NCI-H2107 treated with DMSO at 0.1 percent for 48 hours (cell line): ENCODE data around the gene GDF3.
"Not testable (repeated sequence)": the region's sequence is repeated elsewhere in the genome, so short reads cannot be mapped to it uniquely, and the experiment has no call there.

Experiments used
- DNase-seq: peaks from one replicate; lab custom pipeline; 2025; ENCODE audit not compliant: unreplicated experiment; lab: John Stamatoyannopoulos, UW

Gene GDF3

DNA sequence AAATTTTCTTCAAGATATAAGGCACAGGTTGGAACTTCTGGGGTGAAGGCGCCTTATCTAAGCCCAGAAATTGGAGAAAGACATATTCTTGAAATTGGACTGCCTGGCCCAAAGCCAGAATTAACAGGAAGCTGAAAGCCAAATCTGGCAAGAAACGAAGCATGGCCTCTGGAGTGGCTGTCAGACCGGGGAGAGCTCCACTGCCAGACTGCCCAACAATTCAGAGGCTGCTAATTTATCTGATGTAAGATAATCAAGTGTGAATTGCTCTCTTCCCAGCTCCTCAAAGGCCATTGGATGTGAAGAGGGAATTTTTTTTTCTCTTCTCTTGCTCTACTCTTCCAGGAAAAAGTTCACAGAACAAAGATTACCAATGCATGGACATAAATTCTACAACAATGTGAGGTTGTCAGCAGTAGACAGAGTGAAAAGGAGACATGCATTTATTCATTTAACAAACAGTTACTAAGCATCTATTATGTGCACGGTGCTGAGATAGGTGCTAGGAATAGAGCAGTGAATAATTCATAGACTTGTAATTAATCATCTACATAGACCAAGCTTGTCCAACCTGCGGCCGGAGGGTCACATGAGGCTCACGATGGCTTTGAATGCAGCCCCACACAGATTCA, at the start of gene GDF3:
Gene GDF3 (minus strand): TSS at position 210 of the 632 bp plus-strand sequence. CDS start 47 bp downstream, at position 163.
- no peak for DNase-seq

DNA sequence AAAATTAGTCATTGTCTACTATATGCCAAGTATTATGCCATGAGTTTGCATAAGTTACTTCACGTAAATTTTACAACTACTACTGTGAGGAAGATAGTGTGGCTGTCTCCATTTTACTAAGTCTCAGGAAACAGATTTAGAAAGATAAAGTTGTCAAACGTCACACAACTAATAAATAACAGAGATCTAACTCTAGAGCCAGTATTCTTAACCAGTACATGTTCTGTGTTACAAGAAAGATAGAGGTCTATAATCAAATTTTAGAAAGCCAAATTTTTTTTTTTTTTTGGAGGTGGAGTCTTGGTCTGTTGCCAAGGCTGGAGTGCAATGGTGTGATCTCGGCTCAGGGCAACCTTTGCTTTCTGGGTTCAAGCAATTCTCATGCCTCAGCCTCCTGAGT, 37.4 kb upstream of the GDF3 start:
- no peak for DNase-seq

DNA sequence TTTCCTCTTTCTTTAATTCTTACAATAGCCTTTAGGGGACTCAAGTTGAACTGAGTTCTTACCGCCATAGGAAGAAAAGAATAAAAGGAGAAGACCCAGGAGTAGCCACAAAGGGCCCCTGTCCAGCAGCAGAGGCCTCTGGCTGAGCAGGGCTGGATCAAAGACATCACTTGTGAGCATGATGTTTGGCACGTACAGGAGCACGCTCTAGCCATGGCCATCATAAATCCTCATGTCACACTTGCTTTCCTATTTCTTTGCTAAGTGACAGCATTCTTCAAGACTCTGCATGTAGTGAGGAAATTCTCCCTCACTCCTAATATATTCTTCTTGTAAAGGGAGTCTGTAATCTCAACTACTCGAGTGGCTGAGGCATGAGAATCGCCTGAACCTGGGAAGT, 35.9 kb upstream of the GDF3 start:
- no peak for DNase-seq

DNA sequence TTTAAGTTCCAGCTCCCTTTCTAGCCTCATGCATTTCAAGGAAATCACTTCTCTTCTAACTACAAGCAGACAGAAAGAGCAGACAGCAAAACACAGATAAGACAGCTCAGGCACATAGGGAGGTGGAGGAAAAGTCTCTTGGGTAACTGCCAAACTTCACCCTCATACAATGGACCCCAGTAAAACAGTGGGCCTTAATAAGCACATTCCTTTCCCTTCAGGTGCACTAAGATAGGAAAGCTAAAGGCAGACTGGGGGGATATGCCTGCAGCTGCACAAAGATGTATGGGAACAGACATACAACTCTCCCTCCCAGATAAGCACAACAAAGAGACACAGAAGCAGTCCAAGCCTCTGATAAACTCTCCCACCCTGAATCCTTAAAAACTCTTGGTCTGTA, 35.4 kb upstream of the GDF3 start:
- DNase-seq, result not testable (repeated sequence)

DNA sequence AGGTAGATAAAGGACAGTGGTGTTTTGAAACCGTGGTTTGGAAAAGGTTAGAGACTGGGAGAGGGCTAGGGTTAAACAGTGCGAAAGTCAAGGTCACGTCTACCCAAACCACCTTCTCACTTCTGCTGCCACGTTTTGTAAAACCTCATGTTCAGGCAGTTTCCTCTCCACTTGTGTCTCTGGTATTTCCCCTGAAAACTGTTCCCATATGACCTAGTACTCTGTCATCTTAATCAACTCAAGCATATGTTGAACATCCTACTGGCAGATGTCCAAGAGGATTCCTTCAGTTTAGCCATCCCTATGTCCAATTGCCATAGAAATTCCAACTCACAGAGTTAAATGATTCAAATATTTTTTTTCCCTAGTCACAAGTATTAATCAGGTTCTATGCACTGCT, 34.2 kb upstream of the GDF3 start:
- DNase-seq, result no peak

DNA sequence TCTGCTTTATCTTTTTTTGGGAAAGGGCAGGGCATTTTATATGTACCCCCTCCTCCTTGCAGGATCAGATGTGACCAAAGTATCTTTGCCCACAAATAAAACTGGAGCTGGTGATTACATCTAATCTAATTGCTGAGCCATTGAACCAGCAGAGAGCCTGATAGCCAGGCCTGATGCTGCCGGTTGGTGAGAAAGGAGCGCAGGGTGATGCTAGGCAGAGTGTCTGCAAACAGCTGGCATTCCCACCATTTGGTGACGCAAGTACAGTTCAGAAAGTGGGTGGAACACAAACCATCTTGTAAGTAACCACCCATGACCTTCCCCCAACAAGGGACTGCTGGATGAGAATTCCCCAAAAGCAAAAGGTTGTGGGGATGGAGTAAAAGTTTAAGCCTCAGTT, 28.4 kb upstream of the GDF3 start:
- no peak for DNase-seq

DNA sequence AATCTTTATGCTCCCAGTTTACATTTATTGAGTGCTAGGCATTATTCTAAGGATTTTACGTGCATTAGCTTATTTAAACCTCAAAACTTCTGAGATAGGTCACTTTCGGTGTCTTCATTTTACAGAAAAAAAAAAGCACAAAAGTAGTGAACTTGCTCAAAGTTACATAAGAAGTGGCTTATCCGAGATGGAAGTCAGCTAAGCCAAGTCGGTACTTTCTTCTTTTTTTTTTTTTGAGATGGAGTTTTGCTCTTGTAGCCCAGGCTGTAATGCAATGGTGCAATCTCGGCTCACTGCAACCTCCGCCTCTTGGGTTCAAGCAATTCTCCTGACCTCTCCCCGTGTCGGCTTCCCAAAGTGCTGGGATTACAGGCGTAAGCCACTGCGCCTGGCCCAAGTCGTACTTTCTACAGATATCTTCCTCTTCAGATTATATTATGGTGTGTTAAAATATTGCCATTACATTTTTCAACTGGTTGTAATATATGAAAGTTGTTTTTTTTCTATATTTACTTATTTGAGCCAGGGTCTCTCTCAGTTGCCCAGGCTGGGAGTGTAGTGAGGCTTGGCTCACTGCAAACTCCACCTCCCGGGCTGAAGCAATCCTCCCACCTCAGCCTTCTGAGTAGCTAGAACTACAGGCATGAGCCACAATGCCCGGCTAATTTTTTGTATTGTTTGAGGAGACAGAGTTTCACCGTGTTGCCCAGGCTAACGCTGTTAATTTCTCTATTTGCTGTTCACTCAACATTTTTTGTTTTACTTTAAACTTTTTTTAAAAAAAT, 24.6 kb upstream of the GDF3 start:
- DNase-seq, result no peak

DNA sequence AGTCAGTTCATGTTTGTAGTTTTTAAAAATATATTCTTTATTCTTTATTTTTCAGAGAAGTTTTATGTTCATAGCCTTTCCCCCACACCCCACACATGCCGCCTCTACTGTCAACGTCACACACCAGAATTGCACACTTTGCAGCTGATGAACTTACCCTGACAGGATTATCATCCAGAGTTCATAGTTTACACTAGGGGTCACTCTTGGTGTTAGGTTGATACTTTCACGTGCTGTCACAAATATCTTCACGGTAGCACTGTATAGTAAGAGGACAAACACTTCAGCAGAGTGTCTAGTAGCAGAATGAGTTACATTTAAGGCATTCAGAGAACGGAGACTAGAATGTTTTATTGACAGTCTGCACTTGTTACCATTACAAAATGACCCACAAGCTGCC, 20.8 kb upstream of the GDF3 start:
- no peak for DNase-seq

DNA sequence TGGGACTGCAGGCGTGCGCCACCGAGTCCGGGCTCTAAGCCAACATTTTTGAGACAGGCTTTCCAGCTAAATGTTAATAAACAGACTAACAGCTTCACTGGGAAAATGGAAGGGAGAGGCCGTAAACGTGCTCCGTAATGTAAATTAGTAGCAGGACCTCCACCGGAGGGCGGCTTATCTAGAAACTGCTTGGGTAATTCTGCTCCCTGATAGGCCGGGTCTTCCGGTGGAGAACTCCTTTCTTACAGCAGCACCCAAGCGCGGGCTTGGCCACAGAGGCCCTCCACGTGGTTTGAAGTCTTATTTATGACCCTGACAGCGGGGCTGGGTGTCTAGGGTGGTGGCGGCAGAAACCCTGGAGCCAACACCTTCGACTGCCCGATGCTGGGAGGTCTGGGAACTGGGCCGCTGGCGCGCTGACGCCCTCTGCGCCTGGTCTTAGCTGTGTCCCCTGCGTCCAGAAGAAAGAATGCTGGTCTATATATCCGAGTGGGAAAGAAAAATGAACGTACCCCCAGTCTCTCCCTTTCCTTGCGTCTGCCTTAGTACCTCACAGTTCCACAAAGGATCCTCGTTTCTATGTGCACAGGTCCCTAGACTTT, 17.4 kb upstream of the GDF3 start:
- DNase-seq, result no peak

DNA sequence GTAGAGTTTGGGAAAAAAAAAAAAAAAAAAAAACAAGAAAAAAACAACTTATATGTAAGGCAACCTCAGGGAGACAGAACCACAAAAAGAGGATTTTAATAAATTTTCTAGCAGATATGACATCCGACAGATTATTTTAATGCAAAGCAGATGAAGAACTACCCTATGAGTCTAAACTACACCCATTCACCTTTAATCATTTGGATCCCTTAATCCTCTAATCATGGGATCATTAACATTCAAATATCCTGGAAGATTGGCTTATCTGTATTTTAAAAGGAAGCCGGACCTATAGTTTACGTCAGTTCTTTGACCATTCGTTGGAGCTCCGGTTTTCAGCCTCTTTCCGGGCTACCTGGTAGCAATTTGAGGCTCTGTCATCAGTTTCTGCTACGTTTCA, 15.6 kb upstream of the GDF3 start, which contains the start of gene DPPA3:
Gene DPPA3 (plus strand): TSS at position 301 of the 400 bp plus-strand sequence. CDS start 138 bp downstream, outside the sequence.
- no peak for DNase-seq

DNA sequence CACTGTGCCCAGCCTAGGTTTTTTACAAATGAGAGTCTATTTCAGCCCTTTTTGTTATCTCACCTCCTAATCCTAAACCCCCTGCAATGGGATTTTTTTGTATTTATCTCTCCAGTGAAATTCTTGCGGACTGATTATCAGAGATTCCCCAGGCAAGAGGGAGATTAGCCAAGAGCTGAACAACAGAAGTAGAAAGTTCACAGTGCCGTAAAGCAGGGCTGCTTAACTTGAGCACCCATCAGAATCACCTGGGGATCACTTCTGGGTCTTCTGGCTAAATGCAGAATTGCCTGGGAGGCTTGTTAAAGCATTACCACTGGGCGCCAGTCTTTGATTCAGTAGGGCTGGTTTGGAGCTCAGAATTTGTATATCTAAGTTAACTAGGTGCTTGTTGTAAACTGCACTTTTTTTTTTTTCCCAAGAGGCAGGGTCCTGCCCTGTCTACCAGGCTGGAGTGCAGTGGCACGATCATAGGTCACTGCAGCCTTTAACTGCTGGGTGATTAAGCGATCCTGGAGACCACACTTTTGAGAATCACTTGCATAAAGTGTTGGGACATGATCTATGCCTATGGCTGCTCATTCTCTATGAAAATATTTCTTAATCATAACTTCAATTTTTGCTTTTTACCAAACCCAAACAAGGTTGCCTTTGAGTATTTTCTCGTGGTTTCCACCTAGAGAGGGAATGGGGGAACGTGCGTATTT, 14.5 kb upstream of the GDF3 start:
- no peak for DNase-seq

DNA sequence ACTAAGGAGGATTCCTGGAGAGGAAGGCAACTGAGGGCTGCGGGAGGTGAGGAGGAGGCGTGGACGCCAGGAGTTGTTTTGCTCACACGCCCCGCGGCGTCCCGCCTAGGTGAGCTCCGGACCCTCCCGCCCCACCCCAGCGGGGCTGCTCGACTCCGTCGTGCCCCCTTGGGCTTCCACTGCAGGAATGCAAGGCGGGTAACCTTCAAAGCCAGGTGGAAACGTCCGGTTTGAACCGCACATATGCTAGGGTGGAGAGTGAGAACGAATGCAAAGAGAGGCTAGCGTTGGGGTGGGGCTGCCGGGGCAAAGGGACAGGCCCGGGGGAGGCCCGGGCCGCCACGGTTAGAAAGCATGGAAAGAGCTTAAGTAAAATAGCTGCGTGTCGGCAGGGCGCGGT, 10.3 kb upstream of the GDF3 start:
- DNase-seq, result no peak

DNA sequence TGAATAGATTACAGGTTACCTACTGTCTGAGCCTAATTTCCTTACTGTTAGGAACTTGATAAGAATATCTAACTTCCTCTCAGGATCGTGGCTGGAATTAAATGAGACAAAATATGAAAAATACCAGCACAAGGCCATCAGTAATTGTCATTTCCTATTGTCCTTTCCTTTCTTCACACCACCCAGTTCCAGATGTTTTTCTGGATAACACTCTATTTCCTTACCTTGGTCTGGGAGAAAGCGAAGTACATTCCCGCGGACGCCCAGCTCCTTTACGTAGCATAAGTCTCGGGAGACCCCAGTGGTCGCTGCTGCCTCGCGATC, 376 bp downstream of the GDF3 start:
- DNase-seq, result no peak

DNA sequence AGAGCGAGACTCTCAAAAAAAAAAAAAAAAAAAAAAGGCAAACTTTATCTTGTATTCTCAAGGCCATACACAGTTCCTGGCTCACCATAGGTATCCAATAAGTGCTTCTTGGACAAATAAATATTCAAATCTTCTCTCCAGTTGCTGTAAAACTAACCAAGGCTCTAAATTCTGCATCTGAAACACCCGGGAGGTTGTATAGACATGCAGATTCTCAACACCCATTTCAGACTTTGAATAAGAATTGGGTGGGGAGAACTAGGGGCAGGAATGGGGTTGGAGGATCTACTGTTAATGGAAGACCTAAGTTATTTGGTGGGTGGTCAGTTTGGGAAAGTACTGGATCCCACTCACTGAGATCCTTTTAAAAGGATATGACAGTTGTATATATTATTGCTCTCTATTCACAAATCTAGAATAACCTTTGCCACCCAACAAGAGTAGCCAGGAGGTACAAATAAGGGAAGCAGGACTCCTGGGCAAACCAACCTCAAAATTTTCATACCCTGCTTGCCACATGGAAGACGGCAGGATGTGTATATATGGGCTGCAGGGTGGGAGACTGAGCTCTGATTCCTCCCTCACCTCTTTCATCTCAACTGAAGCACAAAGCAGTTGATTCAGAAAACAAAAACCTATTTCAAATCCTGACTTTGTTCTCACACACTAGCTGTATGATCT, 879 bp downstream of the GDF3 start:
- DNase-seq, result no peak

DNA sequence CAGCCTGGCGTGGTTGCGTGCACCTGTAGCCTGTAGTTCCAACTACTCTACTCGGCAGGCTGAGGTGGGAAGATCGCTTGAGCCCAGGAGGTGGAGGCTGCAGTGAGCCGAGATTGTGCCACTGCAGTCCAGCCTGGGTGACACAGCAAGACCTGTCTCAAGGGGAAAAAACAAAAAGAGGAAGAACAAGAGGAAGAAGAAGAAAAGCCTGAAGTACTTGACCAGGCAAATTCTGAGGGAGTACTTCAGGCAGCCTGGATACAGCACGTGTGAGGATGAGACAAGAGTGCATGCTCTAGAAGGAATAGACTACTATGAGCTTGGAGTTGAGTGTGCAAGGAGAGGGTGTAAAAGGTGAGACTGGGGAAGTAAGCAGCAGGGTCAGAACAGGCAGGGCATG, 1.8 kb downstream of the GDF3 start:
- no peak for DNase-seq

DNA sequence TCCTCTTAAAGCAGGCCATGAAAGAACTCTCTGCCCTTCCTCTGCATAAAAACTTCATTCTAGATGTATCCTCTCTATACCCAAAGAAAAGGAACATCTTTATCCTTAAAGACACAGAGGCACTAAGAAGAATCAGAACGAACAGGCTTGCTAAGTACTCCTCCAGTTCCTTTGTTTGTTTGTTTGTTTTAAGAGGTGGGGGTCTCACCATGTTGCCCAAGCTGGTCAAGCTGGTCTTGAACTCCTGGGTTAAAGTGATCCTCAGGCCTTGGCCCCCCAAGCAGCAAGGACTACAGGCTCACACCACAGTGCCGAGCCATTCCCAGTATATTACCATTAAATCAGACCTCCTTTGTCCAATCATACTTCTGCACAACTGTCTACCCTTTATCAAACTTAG, 14.0 kb downstream of the GDF3 start:
- DNase-seq, result no peak

DNA sequence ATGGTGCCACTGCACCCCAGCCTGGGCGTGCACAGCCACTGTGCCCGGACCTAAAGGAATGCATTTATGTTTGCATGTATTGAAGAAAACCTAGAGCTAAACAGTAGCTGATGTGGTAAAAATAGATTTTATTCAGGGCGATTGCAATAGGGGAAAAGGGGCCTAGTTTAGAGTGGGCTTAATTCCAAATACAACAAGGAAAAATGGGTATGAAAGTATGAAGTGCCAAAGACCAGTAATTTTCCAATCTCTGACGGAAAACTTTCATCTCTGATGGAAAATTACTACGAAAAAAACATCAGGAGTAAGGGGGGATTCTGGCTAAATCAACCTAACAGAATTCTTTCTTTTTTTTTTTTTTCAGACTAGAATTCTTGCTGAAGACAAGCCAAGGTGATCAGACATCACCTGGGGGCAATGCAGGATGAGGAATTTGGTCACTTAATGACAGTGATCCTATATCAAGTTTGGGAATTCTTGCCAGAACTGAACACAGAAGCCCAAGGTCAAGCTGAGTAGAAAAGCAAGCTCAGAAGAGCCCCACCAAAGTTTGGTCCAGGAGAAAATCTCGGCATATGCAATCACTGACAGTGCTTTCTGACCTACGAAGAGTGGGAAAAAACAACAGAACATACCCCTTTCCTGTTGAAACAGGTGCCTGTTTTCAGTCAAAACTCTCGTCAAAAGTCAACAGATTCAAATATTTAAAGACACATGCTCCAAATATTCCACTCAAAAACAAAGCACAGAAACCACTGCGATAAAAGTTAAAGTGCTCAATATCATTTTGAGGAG, 16.1 kb downstream of the GDF3 start:
- DNase-seq, result no peak

DNA sequence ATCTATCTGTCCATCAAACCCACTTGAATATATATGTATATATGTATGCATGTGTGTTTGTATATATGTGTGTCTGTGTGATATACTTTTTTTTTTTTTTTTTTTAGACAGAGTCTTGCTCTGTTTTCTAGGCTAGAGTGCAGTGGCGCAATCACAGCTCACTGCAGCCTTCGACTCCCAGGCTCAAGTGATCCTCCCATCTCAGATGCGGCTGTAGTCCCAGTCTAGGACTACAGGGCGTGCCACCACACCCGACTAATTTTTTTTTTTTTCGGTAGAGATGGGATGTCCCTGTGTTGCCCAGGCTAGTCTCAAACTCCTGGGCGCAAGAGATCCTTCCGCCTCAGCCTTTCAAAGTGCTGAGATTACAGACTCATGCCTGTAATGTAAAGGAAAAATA, 16.8 kb downstream of the GDF3 start:
- no peak for DNase-seq

DNA sequence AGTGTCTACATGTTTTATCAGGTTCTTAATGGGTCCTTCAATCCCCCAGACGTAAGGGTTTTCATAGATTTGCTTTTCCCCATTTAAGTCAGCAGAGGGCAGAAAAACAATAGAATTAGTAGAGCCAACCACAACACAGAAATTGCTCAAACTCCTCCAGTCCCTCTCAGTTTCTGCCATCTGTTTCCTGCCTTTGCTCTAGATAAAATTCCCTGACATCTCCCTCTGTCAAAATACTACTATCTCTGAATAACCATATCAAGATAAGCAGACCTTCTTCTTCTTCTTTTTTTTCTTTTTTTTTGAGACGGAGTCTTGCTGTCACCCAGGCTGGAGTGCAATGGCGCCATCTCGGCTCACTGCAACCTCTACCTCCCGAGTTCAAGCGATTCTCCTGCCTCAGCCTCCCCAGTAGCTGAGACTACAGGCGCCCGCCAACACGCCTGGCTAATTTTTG, 18.1 kb downstream of the GDF3 start:
- DNase-seq, result not testable (repeated sequence)

DNA sequence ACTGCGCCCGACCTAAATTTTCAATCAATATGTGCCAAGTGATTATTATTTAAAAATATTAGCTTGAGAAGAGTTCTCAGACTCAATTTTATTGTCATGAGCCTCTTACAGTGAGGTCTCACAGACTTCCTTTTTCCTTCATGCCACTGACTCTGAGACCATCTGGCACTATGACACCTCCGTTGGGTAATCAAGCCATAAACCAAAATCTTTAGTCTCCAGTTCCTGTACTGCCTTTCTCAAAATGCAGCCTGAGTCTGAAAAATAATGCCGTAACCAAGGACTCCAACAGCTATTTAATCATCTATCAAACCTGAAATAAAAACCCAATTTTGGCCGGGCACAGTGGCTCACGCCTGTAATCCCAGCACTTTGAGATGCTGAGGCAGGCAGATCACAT, 20.1 kb downstream of the GDF3 start:
- DNase-seq, result not testable (repeated sequence)
